GM23248 (cell line): ENCODE measurements around the gene MEA1. TPM values are rescaled to one million over a fixed set of nuclear protein-coding genes. Genes with fewer than 3 reads are reported as not detected.

Source experiments
- DNase-seq: peaks from one replicate; pipeline ENCODE4 v3.0.0-alpha.2; 2015
- H2AFZ ChIP-seq: fragments of 200-600 bp; sonication (generic); 2 replicates; pipeline ENCODE4 v1.6.1; 2016; ENCODE audit warnings: antibody characterized with exemption
- H3F3A ChIP-seq: fragments of 200-600 bp; sonication (generic); 2 replicates; pipeline ENCODE4 v1.6.1; 2016; ENCODE audit warnings: mild to moderate bottlenecking, antibody characterized with exemption, mixed run types; ENCODE audit not compliant: insufficient read depth
- H3K27ac ChIP-seq: fragments of 200-600 bp; sonication (generic); 2 replicates; pipeline ENCODE4 v1.5.1; 2016; ENCODE audit warnings: mild to moderate bottlenecking
- H3K27me3 ChIP-seq: fragments of 200-600 bp; sonication (generic); replicated peaks from 2 replicates; pipeline ENCODE4 v1.6.1; 2016; ENCODE audit warnings: mild to moderate bottlenecking; ENCODE audit not compliant: insufficient read depth
- H3K36me3 ChIP-seq: fragments of 200-600 bp; sonication (generic); 2 replicates; pipeline ENCODE4 v1.6.1; 2016; ENCODE audit warnings: low read depth, mild to moderate bottlenecking
- H3K4me1 ChIP-seq: fragments of 200-600 bp; sonication (generic); 2 replicates; pipeline ENCODE4 v1.6.1; 2016; ENCODE audit warnings: mild to moderate bottlenecking; ENCODE audit not compliant: insufficient read depth
- H3K4me2 ChIP-seq: fragments of 200-600 bp; sonication (generic); one replicate; pipeline ENCODE4 v1.6.1; 2016; ENCODE audit warnings: mild to moderate bottlenecking; ENCODE audit not compliant: unreplicated experiment
- H3K4me3 ChIP-seq: fragments of 200-600 bp; sonication (generic); 2 replicates; pipeline ENCODE4 v1.5.1; 2016; ENCODE audit warnings: mild to moderate bottlenecking
- H3K79me2 ChIP-seq: fragments of 200-600 bp; sonication (generic); 2 replicates; pipeline ENCODE4 v1.6.1; 2016; ENCODE audit warnings: mild to moderate bottlenecking; ENCODE audit not compliant: insufficient read depth
- H3K9ac ChIP-seq: fragments of 200-600 bp; sonication (generic); 2 replicates; pipeline ENCODE4 v1.6.1; 2016; ENCODE audit warnings: mild to moderate bottlenecking
- H3K9me2 ChIP-seq: fragments of 200-600 bp; sonication (generic); 2 replicates; pipeline ENCODE4 v1.6.1; 2016; ENCODE audit warnings: mixed run types, mild to moderate bottlenecking, moderate library complexity; ENCODE audit not compliant: insufficient read depth
- H3K9me3 ChIP-seq: fragments of 200-600 bp; sonication (generic); one replicate; pipeline ENCODE4 v1.6.1; 2017; ENCODE audit warnings: low read depth
- H4K20me1 ChIP-seq: fragments of 200-600 bp; sonication (generic); 2 replicates; pipeline ENCODE4 v1.6.0; 2016; ENCODE audit not compliant: insufficient read depth
- EZH2 ChIP-seq: fragments of 200-600 bp; sonication (generic); IDR thresholded peaks from 2 replicates; pipeline ENCODE4 v1.6.1; 2018; ENCODE audit warnings: antibody characterized with exemption, mild to moderate bottlenecking; ENCODE audit not compliant: insufficient read depth, poor library complexity, severe bottlenecking
- EZH2phosphoT487 ChIP-seq: fragments of 200-600 bp; sonication (generic); IDR thresholded peaks from 2 replicates; pipeline ENCODE4 v1.6.1; 2018; ENCODE audit warnings: antibody characterized with exemption, moderate library complexity, mild to moderate bottlenecking, low read depth; ENCODE audit not compliant: insufficient read depth
- WGBS, 2 experiments: methylation state at CpG; one replicate each; pipeline ENCODE4 v1.1.6; 2015 to 2017; ENCODE audit warnings: low lambda C conversion rate in 2 of 2, low coverage in 1 of 2; ENCODE audit errors: missing lambda C conversion rate in 2 of 2; 5-methylcytosine and 5-hydroxymethylcytosine counted together
- in situ Hi-C: fragments of 300-500 bp; cut with MboI; formaldehyde crosslinking; loops from 2 replicates; pipeline ENCODE4 v1.15.0; 2020
- polyA plus RNA-seq: library from polyadenylated mRNA; unstranded; fragments of >200 nt; fragmentation: Nextera tagmentation; extraction: Ambion mirVana; gene quantifications from 2 replicates; pipeline ENCODE4 v1.2.1, GENCODE V29; 2016
- total RNA-seq: library from RNA; depleted of rRNA; stranded (reverse); fragments of >200 nt; shearing (Covaris generic); gene quantifications from 2 replicates; pipeline ENCODE4 v1.2.3, GENCODE V29; 2014

MEA1 gene
- total and polyA plus RNA-seq, 2 experiments from 2014 or later = 100 to 171 TPM

GRCh38 chr6:43032326-43032725 is 18.6 kb upstream of the MEA1 start:
- WGBS, 2 experiments = 83 to 90% methylated on average over 4 of the region's 4 CpGs
- Histone ChIP-seq H3K4me3 (no peak overlapping the region), H3K27ac (no peak overlapping the region), H3K9me2 (no peaks in the 10 kb centered on the region), H2AFZ (no peak overlapping the region), H3K79me2 (no peaks in the 10 kb centered on the region), H3F3A (peaks cover 40% of the 10 kb centered on the region; the same call in 1 of the 2 replicates), H3K4me1 (no peaks in the 10 kb centered on the region), H3K4me2 (no peak overlapping the region), H3K9ac (no peak overlapping the region), H3K27me3 (no peaks in the 10 kb centered on the region), H3K9me3 (no peaks in the 10 kb centered on the region), H4K20me1 (no peaks in the 10 kb centered on the region), H3K36me3 (peaks cover 29% of the 10 kb centered on the region; the same call in 1 of the 2 replicates)
- in situ Hi-C loops = no loop called here
- DNase-seq = no peak
- TF ChIP-seq EZH2phosphoT487 = no peak
- TF ChIP-seq EZH2 = no peak

GRCh38 chr6:43029120-43029519 is 15.4 kb upstream of the MEA1 start:
- no peaks in the 10 kb centered on the region for H3K4me1 ChIP-seq
- no peak overlapping the region for H3K4me3 ChIP-seq
- no peak overlapping the region for H3K4me2 ChIP-seq
- DNase-seq = no peak
- no peak overlapping the region for H2AFZ ChIP-seq
- in situ Hi-C loops = no loop called here
- H4K20me1 ChIP-seq = no peaks in the 10 kb centered on the region
- H3K27me3 ChIP-seq = no peaks in the 10 kb centered on the region
- 97% methylated on average over 9 of the region's 9 CpGs for WGBS, 2 experiments
- H3K9ac ChIP-seq = no peak overlapping the region
- peaks cover 52% of the 10 kb centered on the region for H3K36me3 ChIP-seq
- peaks cover 57% of the 10 kb centered on the region for H3F3A ChIP-seq
- H3K9me3 ChIP-seq = no peaks in the 10 kb centered on the region
- no peaks in the 10 kb centered on the region for H3K9me2 ChIP-seq
- peaks cover 10% of the 10 kb centered on the region for H3K79me2 ChIP-seq
- no peak for TF ChIP-seq EZH2
- no peak for TF ChIP-seq EZH2phosphoT487
- no peak overlapping the region for H3K27ac ChIP-seq

- H3K36me3 ChIP-seq = peaks cover 52% of the 10 kb centered on the region
- in situ Hi-C loops = no loop called here
- DNase-seq = no peak
- H3K27ac ChIP-seq = no peak overlapping the region
- H4K20me1 ChIP-seq = no peaks in the 10 kb centered on the region
- no peak overlapping the region for H3K9ac ChIP-seq
- no peak overlapping the region for H3K4me2 ChIP-seq
- 78 to 79% methylated on average over 5 of the region's 5 CpGs for WGBS, 2 experiments
- H3K4me1 ChIP-seq = no peaks in the 10 kb centered on the region; the same call in 1 of the 2 replicates
- no peak overlapping the region for H2AFZ ChIP-seq
- H3K27me3 ChIP-seq = no peaks in the 10 kb centered on the region
- TF ChIP-seq EZH2 = no peak
- no peak for TF ChIP-seq EZH2phosphoT487
- H3K4me3 ChIP-seq = no peak overlapping the region
- peaks cover 34% of the 10 kb centered on the region for H3F3A ChIP-seq
- H3K79me2 ChIP-seq = peaks cover 35% of the 10 kb centered on the region
- no peaks in the 10 kb centered on the region for H3K9me3 ChIP-seq
- no peaks in the 10 kb centered on the region for H3K9me2 ChIP-seq
These were observed 12.6 kb upstream of the MEA1 start for GRCh38 chr6:43026365-43026764.

GRCh38 chr6:43024436-43024835 is 10.7 kb upstream of the MEA1 start:
- Histone ChIP-seq H3K36me3 (peaks cover 46% of the 10 kb centered on the region), H3F3A (peaks cover 40% of the 10 kb centered on the region)
- TF ChIP-seq EZH2phosphoT487 (no peak), EZH2 (no peak)

More at GRCh38 chr6:43024436-43024835, 10.7 kb upstream of the MEA1 start:
- Histone ChIP-seq H3K9me2 (no peaks in the 10 kb centered on the region), H2AFZ (no peak overlapping the region), H3K4me3 (no peak overlapping the region), H4K20me1 (no peaks in the 10 kb centered on the region), H3K9me3 (no peaks in the 10 kb centered on the region), H3K27ac (no peak overlapping the region), H3K79me2 (peaks cover 44% of the 10 kb centered on the region), H3K9ac (no peak overlapping the region), H3K4me2 (no peak overlapping the region), H3K27me3 (no peaks in the 10 kb centered on the region), H3K4me1 (peaks cover 7% of the 10 kb centered on the region)
- WGBS, 2 experiments = 91 to 93% methylated on average over 2 of the region's 2 CpGs
- in situ Hi-C loops = no loop called here
- no peak for DNase-seq
